OCI-LY1 (cell line): ENCODE data around the gene UNG.
A peak's percentile ranks its signal among the peaks of the same experiment; 100 is the strongest.

Experiments used
- H2AFZ ChIP-seq: fragments of 200-600 bp; sonication (generic), shearing (Covaris generic); 2 replicates; pipeline ENCODE4 v1.6.0; 2014; ENCODE audit warnings: antibody characterized with exemption, mild to moderate bottlenecking, low read length
- H3F3A ChIP-seq: fragments of 200-600 bp; sonication (generic), shearing (Covaris generic); 2 replicates; pipeline ENCODE4 v1.6.0; 2014; ENCODE audit warnings: mild to moderate bottlenecking, antibody characterized with exemption, low read length, moderate library complexity; ENCODE audit not compliant: insufficient read depth
- H3K27ac ChIP-seq: fragments of 200-600 bp; sonication (generic); 2 replicates; pipeline ENCODE4 v1.5.1; 2014; ENCODE audit warnings: low read length, mixed run types, mild to moderate bottlenecking, low read depth; ENCODE audit not compliant: poor library complexity, severe bottlenecking
- H3K27me3 ChIP-seq: fragments of 200-600 bp; sonication (generic); 2 replicates; pipeline ENCODE4 v1.6.0; 2014; ENCODE audit warnings: antibody characterized with exemption, mild to moderate bottlenecking, low read length, moderate library complexity; ENCODE audit not compliant: insufficient read depth
- H3K36me3 ChIP-seq: fragments of 200-600 bp; sonication (generic); 2 replicates; pipeline ENCODE4 v1.6.1; 2014; ENCODE audit warnings: mild to moderate bottlenecking, antibody characterized with exemption, low read length, moderate library complexity, mixed read lengths; ENCODE audit not compliant: insufficient read depth
- H3K4me1 ChIP-seq: fragments of 200-600 bp; sonication (generic); 2 replicates; pipeline ENCODE4 v1.5.1; 2014; ENCODE audit warnings: mild to moderate bottlenecking, low read length, moderate library complexity; ENCODE audit not compliant: insufficient read depth, severe bottlenecking
- H3K4me2 ChIP-seq: fragments of 200-600 bp; sonication (generic), shearing (Covaris generic); 2 replicates; pipeline ENCODE4 v1.6.1; 2014; ENCODE audit warnings: low read length
- H3K4me3 ChIP-seq: fragments of 200-600 bp; sonication (generic); 2 replicates; pipeline ENCODE4 v1.5.1; 2014; ENCODE audit warnings: low read length, low read depth, mild to moderate bottlenecking, mixed read lengths; ENCODE audit not compliant: poor library complexity, severe bottlenecking
- H3K79me2 ChIP-seq: fragments of 200-600 bp; shearing (Covaris generic); 2 replicates; pipeline ENCODE4 v1.6.1; 2016; ENCODE audit warnings: mixed run types, low read length, mixed read lengths; ENCODE audit not compliant: insufficient read depth
- H3K9ac ChIP-seq: fragments of 200-600 bp; sonication (generic), shearing (Covaris generic); 2 replicates; pipeline ENCODE4 v1.6.1; 2014; ENCODE audit warnings: mild to moderate bottlenecking, low read length, mixed read lengths
- H3K9me2 ChIP-seq: fragments of 200-600 bp; sonication (generic), shearing (Covaris generic); 2 replicates; pipeline ENCODE4 v1.6.1; 2014; ENCODE audit warnings: low read depth, mild to moderate bottlenecking, low read length, mixed read lengths
- H3K9me3 ChIP-seq: fragments of 200-600 bp; shearing (Covaris generic); 2 replicates; pipeline ENCODE4 v1.6.1; 2014; ENCODE audit warnings: low read length, mixed read lengths
- H4K20me1 ChIP-seq: fragments of 200-600 bp; sonication (generic), shearing (Covaris generic); 2 replicates; pipeline ENCODE4 v1.6.0; 2016; ENCODE audit warnings: mild to moderate bottlenecking, low read length; ENCODE audit not compliant: insufficient read depth
- EZH2 ChIP-seq: fragments of 200-600 bp; sonication (generic), shearing (Covaris generic); IDR thresholded peaks from 2 replicates; pipeline ENCODE4 v1.8.0; 2017; ENCODE audit warnings: borderline replicate concordance, mixed run types, mild to moderate bottlenecking, antibody characterized with exemption, low read length, moderate library complexity, mixed read lengths
- TF ChIP-seq, protein P1 (sequence below): fragments of 200-600 bp; sonication (generic), shearing (Covaris generic); IDR thresholded peaks from 2 replicates; pipeline ENCODE4 v1.5.1; 2017; ENCODE audit warnings: mild to moderate bottlenecking, antibody characterized with exemption, low read length, moderate library complexity, mixed read lengths

UNG gene

GRCh38 chr12:109088818-109089217 is 8.6 kb upstream of the UNG start:
- Histone ChIP-seq H3K9me3 (no peaks in the 10 kb centered on the region), H3K79me2 (peaks cover 15% of the 10 kb centered on the region), H3K4me2 (no peak overlapping the region), H3K27ac (no peak overlapping the region), H3F3A (no peaks in the 10 kb centered on the region), H3K4me3 (no peak overlapping the region), H2AFZ (no peak overlapping the region), H3K4me1 (peaks cover 35% of the 10 kb centered on the region), H4K20me1 (no peaks in the 10 kb centered on the region), H3K9ac (no peak overlapping the region), H3K27me3 (no peaks in the 10 kb centered on the region), H3K9me2 (no peaks in the 10 kb centered on the region), H3K36me3 (peaks cover 35% of the 10 kb centered on the region; the same call in 1 of the 2 replicates)
- TF ChIP-seq, protein P1, sequence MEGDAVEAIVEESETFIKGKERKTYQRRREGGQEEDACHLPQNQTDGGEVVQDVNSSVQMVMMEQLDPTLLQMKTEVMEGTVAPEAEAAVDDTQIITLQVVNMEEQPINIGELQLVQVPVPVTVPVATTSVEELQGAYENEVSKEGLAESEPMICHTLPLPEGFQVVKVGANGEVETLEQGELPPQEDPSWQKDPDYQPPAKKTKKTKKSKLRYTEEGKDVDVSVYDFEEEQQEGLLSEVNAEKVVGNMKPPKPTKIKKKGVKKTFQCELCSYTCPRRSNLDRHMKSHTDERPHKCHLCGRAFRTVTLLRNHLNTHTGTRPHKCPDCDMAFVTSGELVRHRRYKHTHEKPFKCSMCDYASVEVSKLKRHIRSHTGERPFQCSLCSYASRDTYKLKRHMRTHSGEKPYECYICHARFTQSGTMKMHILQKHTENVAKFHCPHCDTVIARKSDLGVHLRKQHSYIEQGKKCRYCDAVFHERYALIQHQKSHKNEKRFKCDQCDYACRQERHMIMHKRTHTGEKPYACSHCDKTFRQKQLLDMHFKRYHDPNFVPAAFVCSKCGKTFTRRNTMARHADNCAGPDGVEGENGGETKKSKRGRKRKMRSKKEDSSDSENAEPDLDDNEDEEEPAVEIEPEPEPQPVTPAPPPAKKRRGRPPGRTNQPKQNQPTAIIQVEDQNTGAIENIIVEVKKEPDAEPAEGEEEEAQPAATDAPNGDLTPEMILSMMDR = no peak
- no peak for TF ChIP-seq EZH2

GRCh38 chr12:109089683-109090082 is 7.7 kb upstream of the UNG start:
- Histone ChIP-seq H3K9ac (no peak overlapping the region), H4K20me1 (no peaks in the 10 kb centered on the region), H2AFZ (no peak overlapping the region), H3K9me2 (no peaks in the 10 kb centered on the region), H3K4me1 (peaks cover 35% of the 10 kb centered on the region), H3K27ac (no peak overlapping the region), H3F3A (no peaks in the 10 kb centered on the region), H3K4me2 (no peak overlapping the region), H3K79me2 (peaks cover 15% of the 10 kb centered on the region), H3K36me3 (peaks cover 35% of the 10 kb centered on the region; the same call in 1 of the 2 replicates), H3K9me3 (no peaks in the 10 kb centered on the region), H3K4me3 (no peak overlapping the region), H3K27me3 (no peaks in the 10 kb centered on the region)
- TF ChIP-seq, protein P1 = no peak
- TF ChIP-seq EZH2 = no peak

- no peaks in the 10 kb centered on the region for H4K20me1 ChIP-seq
- H3K4me2 ChIP-seq = peak overlapping the region; percentile 99
- peaks cover 15% of the 10 kb centered on the region for H3K79me2 ChIP-seq
- H3K9me3 ChIP-seq = no peaks in the 10 kb centered on the region
- H3K4me1 ChIP-seq = peaks cover 48% of the 10 kb centered on the region
- no peak overlapping the region for H2AFZ ChIP-seq
- no peak for TF ChIP-seq EZH2
- TF ChIP-seq, protein P1 = no peak
- no peaks in the 10 kb centered on the region for H3F3A ChIP-seq
- H3K36me3 ChIP-seq = peaks cover 23% of the 10 kb centered on the region; the same call in 1 of the 2 replicates
- no peaks in the 10 kb centered on the region for H3K27me3 ChIP-seq
- peak overlapping the region; percentile 64 for H3K27ac ChIP-seq
- H3K9ac ChIP-seq = peak overlapping the region; percentile 98
- H3K9me2 ChIP-seq = no peaks in the 10 kb centered on the region
- H3K4me3 ChIP-seq = peak overlapping the region; percentile 91
These were observed 4.8 kb upstream of the UNG start for GRCh38 chr12:109092497-109093021.
